GM19035 (cell line): ENCODE measurements around the gene RBFOX2.

Experiments used
- ATAC-seq: cut with Tn5 transposase; IDR thresholded peaks from one replicate; pipeline ENCODE4 v1.9.1; 2021; ENCODE audit not compliant: unreplicated experiment

Gene RBFOX2

DNA sequence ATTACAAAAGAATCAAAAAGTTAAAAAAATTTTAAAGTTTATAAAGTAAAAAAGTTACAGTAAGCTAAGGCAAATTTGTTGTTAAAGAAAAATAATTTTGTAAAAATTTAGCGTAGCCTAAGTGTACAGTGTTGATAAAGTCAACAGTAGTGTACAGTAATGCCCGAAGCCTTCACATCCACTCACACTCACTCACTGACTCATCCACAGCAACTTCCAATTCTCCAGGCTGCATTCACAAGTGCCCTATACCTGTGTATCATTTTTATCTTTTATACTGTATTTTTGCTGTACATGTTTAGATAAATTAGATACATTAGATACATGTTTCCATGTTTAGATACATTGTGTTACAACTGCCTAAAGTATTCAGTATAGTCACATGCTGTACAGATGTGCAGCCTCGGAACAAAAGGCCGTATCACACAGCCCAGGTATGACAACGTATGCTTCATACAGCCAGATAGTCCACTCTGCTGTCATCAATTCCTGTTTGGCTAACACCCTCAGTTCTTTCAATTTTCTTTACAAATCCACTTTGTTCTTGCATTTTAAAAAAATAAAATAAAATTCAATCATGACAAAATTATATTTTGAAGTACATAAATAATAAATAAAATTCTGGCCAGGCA lies 80.7 kb downstream of the RBFOX2 start:
- ATAC-seq, result no peak

DNA sequence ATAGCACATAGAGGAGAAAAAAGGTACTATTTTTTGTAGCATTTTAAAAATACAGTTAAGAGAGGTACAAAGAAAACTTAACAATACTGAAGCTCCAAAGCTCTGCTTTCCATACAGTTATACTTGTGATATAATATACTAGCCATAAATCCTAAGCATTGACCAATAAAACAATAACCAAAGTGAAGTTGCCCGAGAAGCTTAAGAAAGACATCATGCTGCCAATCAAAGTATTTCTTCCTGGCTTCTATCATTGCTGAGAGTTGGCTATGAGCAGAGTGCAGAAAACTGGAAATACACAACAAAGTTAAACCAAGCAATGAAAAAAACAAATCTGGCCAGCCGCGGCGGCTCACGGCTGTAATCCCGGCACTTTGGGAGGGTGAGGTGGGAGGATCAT lies 84.2 kb downstream of the RBFOX2 start:
- ATAC-seq, result no peak

DNA sequence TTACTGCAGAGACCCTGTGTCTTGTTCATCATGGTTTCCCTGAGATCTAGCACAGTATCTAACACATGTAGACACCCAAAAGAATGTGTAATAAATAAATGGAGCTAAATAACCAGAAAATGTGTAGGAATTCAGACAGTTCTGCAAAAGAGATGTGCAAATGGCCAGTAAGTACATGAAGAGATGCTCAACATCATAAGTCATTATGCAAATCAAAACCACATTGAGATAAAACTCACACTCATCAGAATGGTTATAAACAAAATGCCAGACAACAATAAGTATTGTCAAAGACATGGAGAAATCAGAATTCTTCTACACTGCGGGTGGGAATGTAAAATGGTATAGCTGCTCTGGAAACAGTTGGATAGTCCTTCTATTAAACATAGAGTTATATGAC lies 88.5 kb downstream of the RBFOX2 start:
- no peak for ATAC-seq

DNA sequence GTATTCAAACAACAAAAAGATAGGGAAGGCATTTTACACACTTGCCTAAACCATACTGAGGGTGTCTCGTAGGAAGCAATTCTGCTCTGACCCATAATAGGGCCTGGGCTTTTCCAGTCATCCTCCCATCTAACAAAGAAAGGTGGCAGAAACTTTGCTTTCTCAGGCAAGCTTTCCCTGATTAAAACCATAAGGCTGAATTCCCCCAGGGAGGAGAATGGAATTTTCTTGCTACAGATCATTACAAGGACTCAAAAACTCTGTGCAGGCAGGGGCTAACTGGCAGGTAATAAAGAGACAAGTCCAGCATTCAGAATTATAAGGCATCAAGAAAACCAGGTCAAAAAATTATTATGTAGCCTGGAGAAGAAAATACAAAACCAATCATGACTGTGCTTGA lies 90.4 kb downstream of the RBFOX2 start:
- ATAC-seq, result no peak

DNA sequence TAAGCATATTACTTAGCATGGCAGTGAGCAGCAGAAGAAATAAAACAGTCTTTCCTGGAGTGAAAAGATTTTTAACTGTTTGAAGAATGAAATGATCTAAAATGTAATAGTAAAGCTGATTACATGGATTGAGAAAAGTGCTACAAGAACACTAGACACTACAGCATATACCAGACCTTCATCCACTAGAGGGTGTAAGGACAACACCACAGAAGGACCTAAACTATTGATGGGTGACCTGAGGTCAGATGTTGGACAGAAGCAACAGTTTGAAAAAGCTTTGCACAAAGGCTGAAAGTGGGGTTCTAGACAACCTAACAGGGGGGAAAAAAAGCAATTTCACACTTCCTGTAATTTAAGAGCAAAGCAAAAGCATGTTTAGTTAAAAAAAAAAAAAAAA lies 97.7 kb downstream of the RBFOX2 start:
- ATAC-seq, result no peak

DNA sequence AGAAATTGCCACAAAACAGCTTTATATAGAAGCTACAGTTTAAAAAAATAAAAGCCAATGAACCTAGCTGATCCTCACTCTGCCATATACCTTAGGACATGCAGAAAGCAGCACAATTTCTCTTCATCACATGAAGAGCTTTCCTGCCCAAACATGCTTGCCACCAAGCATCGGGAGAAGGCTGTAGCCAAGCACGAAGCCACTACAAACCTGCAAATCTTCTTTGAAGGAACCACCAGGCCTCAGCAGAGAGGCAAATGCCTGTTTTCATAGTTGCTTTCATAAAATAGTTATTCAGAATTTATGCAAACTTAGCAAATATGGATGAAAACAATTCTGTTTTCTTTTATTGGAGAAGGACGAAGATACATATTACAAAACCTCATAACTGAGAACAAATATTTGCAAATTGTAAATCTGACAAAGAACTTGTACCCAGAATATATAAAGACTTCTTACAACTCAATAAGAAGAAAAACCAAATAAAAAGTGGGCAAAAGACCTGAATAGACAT lies 100.3 kb downstream of the RBFOX2 start:
- no peak for ATAC-seq

DNA sequence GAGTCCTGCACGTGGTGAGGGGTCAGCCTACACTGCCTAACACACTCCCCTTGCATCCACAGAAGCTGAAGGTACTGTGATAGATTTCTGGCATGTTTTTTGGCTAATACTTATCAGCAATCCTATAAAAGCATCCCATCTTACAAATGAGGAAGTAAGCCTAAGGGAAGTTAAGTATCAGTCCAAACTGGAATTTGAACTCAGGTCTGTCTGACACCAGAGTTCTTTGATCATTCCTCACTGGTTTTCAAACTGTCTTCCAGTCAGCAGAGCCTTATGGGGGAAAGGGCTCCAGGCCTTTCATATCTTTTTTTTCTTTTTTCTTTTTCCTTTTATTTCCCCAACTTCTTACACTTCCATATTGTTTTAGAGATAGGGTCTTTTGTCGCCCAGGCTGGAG lies 105.6 kb downstream of the RBFOX2 start:
- ATAC-seq, result no peak

DNA sequence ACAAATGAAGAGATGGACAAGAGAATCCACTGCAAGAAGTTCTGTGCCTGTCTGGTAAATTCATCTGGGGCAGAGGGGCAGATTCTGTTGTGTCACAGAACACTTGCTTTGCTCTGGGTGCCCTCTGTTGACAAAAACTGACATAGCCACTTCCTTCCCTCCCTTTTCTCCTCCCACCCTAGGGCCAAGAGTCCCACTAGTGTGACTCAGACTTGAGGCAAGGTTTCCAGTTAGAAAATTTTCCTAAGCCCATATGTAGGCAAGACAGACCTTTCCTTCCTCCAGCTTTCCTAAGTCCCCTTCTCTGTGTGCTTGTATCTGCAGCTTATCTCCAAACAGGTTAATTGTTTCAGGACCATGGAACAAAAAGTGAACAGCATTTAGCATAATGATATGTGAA lies 106.8 kb downstream of the RBFOX2 start:
- no peak for ATAC-seq

DNA sequence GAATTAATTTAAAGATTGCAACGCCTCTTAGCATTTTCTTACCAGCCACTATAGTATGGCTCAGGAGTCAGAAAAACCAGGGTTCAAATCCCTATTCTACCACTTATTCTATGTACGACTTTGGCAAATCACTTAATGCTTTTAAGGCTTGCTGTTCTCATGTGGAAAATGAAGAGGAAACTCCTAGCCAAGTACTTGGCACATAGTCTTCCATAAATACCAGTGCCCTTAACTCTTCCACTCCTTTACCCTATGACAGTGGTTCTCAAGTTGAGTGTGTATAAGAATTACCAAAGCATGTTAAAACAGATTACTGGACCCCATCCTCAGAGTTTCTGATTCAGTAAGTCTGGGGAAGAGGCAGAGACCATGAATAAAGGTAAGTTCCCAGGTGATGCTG lies 107.6 kb downstream of the RBFOX2 start:
- no peak for ATAC-seq

DNA sequence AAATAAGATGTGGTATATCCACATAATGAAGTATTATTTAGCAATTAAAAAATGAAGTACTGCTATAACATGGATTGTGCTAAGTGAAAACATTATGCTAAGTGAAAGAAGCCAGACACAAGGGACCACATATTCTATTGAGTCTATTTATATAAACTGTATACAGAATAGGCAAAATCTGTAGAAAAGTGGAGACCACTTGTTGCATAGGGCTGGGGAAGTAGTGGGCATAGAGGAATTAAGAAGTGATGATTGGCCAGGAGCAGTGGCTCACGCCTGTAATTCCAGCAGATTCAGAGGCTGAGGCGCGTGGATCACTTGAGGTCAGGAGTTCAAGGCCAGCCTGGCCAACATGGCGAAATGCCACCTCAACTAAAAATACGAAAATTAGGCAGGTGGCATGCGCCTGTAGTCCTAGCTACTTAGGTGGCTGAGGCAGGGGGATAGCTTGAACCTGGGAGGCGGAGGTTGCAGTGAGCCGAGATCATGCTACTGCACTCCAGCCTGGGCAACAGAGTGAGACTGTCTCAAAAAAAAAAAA lies 109.6 kb downstream of the RBFOX2 start:
- ATAC-seq, result no peak

DNA sequence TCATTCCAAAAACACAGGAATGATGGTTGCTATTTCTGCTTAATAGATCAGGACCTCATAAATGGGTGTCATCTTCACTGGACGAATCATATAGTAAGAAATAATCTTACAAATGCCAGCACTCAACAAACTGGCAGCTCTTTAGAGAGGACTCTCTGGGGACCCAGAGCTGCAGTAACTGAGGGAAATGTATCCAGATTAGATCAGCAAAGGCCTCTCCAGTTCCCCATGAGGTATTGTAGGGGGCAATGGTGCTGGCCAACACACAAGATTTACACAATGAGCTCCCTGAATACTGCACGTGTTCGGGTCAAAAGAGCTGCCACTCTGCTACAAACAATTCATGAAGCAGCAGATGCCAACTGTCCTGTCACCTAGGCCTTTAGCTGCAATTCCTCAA lies 110.2 kb downstream of the RBFOX2 start:
- ATAC-seq, result no peak

DNA sequence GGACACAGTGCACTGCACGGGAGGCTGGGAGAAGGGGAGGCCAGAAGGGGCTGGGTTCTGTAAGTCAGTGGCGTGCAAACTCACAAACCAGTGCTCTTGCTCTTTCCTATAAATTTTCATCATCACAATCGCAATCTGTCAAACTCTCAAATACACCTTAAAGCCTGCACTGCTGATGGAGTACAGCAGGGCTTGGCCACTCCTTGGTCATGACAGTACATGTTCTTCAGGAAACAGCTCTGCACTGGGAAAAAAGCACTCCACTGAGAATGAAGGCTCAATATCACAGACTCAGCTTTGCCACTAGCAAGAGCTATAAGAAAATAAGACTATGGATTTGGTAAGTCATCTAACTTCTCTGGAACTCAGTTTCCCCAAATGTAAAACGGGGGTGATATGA lies 111.0 kb downstream of the RBFOX2 start:
- no peak for ATAC-seq

DNA sequence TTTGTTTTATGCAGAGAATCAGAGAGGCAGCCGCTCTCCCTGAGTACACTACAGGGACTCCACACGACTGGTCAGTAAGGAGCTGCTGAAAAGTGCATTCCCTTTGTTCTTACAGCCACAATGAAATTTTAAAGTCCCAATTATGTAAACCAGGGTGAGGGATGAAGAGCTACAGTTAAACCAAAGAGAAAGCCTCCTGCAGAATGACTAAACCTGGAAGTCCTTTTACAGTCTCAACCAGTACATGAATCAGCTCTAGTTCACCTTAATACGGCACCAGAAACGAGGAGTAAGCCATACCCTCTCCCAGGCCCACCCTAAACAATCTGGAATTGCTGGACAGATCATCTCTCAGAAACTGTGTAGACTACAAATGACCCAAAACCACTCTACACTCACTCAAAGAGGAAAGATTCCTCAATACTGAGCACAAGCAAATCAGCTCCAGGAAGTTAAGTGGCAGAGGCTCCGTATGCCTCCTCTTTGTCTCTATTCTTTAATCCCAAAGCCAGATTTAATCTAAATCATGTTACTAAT lies 113.1 kb downstream of the RBFOX2 start:
- ATAC-seq, result no peak

DNA sequence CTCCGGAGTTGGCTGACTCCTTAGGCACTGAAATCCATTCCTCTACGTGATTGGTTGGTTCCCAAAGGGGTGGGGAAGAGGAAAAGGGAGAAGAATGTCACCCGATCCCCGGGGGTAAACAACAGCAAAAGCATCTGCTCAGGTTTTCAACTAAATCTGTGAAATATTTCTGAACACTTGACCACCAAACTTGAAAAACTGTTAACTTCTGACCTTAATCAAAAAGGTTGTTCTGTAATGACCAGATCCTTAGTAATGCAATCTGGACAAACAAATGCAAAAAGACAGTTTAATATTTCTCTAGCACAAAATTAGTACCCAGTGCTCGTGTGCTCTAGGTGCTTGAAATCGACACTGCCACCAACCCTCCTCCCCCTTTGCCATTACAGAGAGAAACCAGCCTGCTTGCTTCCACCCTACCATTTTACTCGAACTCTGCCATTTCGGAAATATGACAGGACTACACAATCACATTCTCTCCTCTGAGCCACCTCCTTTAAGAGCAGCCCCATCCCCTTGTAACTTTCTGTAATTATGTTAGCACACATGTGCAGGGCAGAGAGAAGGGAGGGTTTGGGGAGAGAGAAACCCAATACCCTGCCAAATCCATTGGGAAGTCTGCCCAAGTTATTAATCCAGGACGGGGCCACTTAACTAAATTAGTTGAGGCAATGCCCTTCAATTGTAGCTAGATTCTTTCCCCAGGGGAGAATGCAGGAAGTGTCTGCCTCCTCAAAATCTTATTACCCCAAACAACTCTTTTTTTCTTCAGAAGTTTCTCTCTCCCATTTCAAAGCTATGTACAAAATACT lies 113.8 kb downstream of the RBFOX2 start:
- ATAC-seq, result no peak

DNA sequence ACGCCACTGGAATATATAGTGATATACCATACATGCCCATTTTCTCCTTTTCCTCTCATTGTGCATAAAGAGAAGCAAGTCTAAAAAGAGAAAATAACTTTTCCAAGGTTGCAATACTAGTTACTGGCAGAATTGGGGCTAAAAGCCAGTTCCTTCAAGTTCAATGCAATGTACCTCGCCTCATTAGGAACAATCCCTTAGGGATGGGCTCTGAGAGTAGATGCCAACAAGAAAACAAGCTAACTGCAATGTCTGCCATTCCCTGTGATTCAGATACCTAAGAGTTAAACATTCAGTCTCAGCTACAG lies 114.3 kb downstream of the RBFOX2 start:
- ATAC-seq, result no peak

DNA sequence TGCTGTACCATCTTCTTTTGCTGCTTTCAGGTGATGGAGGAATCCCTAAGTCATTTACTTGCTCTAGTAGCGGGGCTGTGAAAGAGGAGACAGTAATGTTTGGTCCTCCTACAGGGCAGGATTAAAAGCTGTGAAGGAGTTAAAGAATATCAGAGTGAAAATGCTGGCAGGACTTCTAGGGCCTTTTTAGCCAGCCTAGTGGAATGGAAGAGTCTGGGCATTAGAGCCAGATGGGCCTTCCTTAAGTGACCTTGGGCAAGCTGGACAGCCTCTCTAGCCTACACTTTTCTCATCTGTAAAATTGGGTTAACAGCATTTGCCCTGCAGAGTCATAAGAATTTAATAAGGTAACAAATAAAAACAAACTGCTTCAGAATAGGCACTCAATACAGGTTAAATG lies 114.7 kb downstream of the RBFOX2 start:
- no peak for ATAC-seq

DNA sequence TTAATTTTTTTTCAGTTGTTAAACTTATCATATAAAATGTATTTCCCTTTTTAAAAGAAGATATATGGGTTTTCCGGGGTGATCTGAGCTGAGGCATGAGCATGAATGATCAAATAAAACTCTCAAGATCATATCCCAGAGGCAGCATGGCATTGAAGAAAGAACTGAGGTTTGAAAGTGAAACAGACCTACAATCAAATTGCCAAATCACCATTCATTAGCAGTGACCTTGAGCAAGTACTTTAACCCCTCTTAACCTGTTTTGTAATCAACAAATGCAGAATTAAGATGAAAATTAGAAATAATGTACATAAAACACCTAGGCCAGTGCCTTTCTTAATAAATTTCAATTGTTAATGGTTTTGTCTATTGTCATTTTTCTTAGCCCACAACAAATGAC lies 116.0 kb downstream of the RBFOX2 start:
- ATAC-seq, result no peak

DNA sequence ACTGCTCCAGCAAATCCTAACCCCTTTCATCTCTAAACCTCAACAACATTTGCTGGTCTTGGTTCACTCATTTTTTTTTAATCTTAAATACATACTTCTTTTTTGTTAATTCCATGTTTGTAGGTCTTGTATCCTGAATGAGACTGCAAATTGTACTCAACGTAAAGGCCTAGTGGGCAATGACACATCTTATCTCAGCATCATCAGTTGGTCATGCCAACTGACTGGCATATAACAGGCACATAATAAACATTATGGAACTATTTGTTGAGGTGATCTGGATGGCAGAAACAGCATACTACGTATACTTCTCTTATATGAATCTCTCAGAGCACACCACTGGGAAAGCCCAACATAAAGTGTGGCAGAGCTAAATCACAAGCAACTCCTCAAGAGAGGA lies 116.7 kb downstream of the RBFOX2 start:
- no peak for ATAC-seq

DNA sequence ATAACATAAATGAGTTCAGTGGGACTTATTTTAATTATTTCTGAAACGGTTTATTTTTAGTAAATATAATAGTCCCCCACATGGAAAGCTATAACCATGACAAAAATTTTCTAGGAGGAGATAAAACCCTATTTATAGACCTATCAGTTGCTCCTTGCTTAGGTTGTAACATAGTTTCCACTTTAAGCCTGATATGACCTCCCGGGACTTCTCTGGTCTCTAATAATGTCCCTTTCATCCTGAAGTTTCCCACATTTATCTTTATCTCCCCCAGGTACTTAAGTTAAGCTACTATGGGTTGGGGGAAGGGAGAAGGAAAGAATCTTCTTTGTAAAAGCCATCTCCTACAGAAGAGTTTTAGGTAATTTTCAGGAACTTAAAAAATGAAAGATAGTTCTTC lies 117.7 kb downstream of the RBFOX2 start:
- no peak for ATAC-seq

DNA sequence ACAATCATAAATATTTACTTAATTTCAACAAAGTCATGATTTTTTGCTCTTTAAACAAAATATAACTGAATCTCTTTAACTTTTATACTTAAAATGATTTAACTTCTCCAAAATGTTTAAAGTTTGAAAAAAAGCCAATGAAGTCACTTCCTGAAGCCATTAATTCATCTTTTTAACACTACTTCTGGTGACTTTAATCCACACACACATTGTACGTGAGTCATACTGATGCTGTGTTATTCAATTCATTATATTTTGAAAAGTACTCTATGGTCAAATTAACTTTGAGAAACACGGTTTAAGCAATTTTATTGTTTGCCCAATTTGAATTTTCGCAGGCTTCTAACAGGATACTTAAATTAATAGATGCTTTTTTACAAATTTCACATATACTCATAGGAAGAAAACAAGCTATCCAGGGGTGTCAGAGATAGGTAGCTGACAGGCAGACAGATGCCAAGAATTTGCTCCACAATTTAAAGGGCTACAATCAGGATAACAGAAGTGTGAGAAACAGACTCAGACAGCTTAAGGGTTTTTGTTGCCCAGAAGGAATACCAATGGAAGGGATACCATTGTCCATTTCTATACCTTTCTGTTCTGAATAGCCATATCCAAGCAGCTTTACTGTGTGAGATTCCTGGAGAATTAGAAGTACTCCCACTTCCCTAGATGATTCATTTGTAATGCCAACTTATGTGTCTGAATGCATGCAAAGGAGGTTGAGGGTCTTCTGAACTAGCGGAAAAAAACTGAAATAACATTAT lies 118.4 kb downstream of the RBFOX2 start:
- no peak for ATAC-seq

DNA sequence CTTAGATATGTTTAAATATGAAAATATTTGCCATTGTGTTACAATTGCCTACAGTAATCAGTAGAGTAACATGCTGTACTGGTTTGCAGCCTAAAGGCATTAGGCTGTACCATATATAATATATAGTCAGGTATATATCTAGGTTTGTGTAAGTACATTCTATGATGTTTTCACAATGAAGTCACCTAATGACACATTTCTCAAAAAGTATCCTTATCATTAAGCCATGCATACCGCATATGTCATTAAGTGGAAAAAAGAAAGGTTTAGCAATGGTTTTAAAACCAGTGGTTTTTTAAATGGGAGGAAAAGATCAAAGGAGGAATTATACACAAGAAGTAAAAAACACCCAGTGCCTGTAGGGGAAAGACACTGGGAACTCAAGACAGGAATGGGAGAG lies 122.7 kb downstream of the RBFOX2 start:
- ATAC-seq, result no peak

DNA sequence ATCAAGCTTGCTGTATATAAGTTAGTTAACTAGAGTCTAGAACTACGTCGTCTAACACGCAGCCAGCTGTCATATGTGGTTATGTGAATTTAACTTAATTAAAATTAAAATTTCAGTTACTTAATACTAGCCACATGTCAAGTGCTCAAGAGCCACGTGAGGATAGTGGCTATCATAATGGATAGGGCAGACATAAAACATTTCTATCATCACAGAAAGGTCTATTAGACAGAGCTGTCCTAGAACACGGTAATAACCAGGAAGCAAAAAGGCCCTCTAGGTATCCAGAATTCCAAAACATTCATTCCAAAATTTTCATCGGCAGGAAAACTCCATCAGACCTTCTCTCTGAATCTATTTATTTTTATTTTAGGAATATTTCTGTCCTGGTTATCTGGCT lies 123.9 kb downstream of the RBFOX2 start:
- ATAC-seq, result no peak
